BLaER1 treated with 17β-estradiol and CSF1 and Interleukin-3, amounts not matched to agents 10 nM and 100 nM (cell line): ENCODE measurements around the gene TJP1.

Experiments
- H3K27ac ChIP-seq, 11 experiments: shearing (Covaris generic); formaldehyde crosslinking; 2 replicates each; pipeline ENCODE4 v1.8.1; 2022
- H3K27me3 ChIP-seq, 11 experiments: shearing (Covaris generic); formaldehyde crosslinking; 2 replicates each; pipeline ENCODE4 v1.8.1; 2022
- H3K36me3 ChIP-seq, 11 experiments: shearing (Covaris generic); formaldehyde crosslinking; 2 replicates each; pipeline ENCODE4 v1.8.1; 2022
- H3K4me1 ChIP-seq, 10 experiments: shearing (Covaris generic); formaldehyde crosslinking; 2 replicates each; pipeline ENCODE4 v1.8.1; 2022
- H3K4me2 ChIP-seq, 11 experiments: shearing (Covaris generic); formaldehyde crosslinking; 2 replicates each; pipeline ENCODE4 v1.8.1; 2022
- H3K4me3 ChIP-seq, 10 experiments: shearing (Covaris generic); formaldehyde crosslinking; 2 replicates each; pipeline ENCODE4 v1.8.1; 2022
- H3K9ac ChIP-seq, 11 experiments: shearing (Covaris generic); formaldehyde crosslinking; 2 replicates each; pipeline ENCODE4 v1.8.1; 2022
- H3K9me3 ChIP-seq, 11 experiments: shearing (Covaris generic); formaldehyde crosslinking; replicated peaks in 1 of 11; 2 replicates each; pipeline ENCODE4 v1.8.1; 2022
- H4K20me1 ChIP-seq, 11 experiments: shearing (Covaris generic); formaldehyde crosslinking; 2 replicates each; pipeline ENCODE4 v1.8.1; 2022
- Cebpa-rat ChIP-seq, 11 experiments: shearing (Covaris generic); IDR thresholded peaks; 2 replicates each; pipeline ENCODE4 v1.8.1; 2022

The TJP1 gene

GRCh38 chr15:29822100-29822683 is at the start of gene TJP1:
TSS of gene TJP1 (minus strand) at chr15:29822468. CDS start at chr15:29822028, 440 bp downstream.
- Histone ChIP-seq H3K27ac (no peak within 1 kb of the TSS), H3K4me2 (peak within 1 kb of the TSS in 7 of 11 experiments; percentile 6 to 66 (median 31); a peak in 10 of 22 replicates), H3K36me3 (no peaks in the 10 kb centered on the region), H3K4me3 (peak within 1 kb of the TSS in 2 of 10 experiments; percentile 31 to 34; a peak in 1 of 20 replicates), H3K4me1 (peaks cover 0 to 10% (median 0%) of the 10 kb centered on the region in 10 experiments; a peak in 4 of 20 replicates), H3K9ac (no peak within 1 kb of the TSS), H4K20me1 (peaks cover 8 to 58% (median 40%) of the 10 kb centered on the region in 11 experiments; a peak in 19 of 22 replicates), H3K9me3 (peaks cover 8 to 26% (median 15%) of the 10 kb centered on the region in 11 experiments), H3K27me3 (peaks cover 88 to 100% (median 97%) of the 10 kb centered on the region in 11 experiments)
- no peak for TF ChIP-seq Cebpa-rat (IDR thresholded peaks at IDR 0.05)

- Histone ChIP-seq H3K36me3 (no peaks in the 10 kb centered on the region), H3K9me3 (no peaks in the 10 kb centered on the region; a peak in 1 of 22 replicates), H3K4me2 (peak overlapping the region in 2 of 11 experiments; percentile 1 to 2; a peak in 2 of 22 replicates), H3K4me3 (no peak overlapping the region), H3K4me1 (no peaks in the 10 kb centered on the region), H3K9ac (no peak overlapping the region), H4K20me1 (no peaks in the 10 kb centered on the region), H3K27me3 (peaks cover 0 to 30% (median 0%) of the 10 kb centered on the region in 11 experiments; a peak in 3 of 22 replicates), H3K27ac (no peak overlapping the region)
- no peak for TF ChIP-seq Cebpa-rat (IDR thresholded peaks at IDR 0.05)
Measured at GRCh38 chr15:29871401-29871800, 49.1 kb upstream of the TJP1 start.

DNA sequence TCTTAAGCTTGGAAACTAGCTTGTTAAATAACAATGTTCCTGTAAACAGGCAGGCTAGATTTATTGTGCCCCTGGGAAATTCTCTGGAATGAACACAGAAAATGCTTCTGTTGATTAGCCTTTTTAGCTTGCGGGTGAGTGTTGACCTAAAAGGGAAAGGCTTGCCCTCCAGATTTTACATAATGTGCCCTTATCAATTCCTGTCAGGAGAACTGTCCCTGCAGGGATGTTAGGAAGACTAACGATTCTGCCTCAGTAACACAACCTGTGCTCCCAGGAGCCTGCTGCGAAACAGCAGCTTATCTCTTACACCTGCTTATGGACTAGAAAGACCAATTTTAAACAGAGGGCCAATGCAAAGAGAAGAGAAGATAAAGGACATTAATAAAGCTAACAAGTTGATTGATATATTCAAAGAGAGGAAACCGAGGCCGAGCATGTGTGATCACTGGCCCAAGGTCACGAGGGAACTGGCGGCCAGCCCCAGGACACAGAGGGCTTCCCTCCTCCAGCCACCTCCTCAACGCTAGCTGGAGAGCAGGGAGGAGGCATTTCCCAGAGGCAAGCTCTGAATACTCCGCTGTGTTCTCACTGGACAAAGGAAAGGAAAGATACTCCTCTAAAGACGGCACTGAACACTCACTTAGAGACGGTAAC is 48.4 kb upstream of the TJP1 start:
- TF ChIP-seq Cebpa-rat (IDR thresholded peaks at IDR 0.05): no peak
- Histone ChIP-seq H3K27ac (no peak overlapping the region), H3K4me3 (no peak overlapping the region), H3K9me3 (no peaks in the 10 kb centered on the region; a peak in 1 of 22 replicates), H3K4me2 (peak overlapping the region in 2 of 11 experiments; percentile 2 to 16; a peak in 2 of 22 replicates), H4K20me1 (no peaks in the 10 kb centered on the region), H3K9ac (no peak overlapping the region), H3K36me3 (no peaks in the 10 kb centered on the region), H3K4me1 (no peaks in the 10 kb centered on the region), H3K27me3 (peaks cover 0 to 36% (median 0%) of the 10 kb centered on the region in 11 experiments; a peak in 3 of 22 replicates)

DNA sequence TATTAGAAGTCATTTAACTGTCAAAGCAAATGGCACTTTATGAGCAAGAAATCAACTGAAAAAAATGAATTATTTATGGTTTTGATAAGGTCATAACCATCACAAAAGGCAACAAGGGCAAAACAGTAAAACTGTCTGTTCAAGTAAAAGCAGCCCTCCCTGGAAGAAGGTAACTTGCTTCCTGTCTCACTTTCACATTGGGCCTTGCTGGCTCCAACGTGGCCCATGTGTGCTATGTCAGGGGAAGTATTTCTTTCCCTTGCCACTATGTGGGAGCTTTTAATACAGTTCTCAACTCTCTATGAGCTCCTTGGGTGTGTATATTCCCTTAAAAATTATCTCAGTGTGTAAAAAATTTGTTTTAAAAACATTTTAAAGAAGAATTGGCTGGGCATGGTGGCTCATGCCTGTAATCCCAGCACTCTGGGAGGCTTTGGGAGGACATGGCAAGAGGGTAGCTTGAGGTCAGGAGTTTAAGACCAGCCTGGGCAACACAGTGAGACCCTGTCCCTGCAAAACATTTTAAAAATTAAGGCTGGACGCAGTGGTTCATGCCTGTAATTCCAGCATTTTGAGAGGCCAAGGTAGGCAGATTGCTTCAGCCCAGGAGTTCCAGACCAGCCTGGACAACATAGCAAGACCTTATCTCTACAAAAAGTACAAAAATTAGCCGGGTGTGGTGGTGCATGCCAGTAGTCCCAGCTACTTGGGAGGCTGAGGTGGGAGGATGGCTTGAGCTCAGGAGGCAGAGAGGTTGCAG is 45.2 kb upstream of the TJP1 start:
- Histone ChIP-seq H3K36me3 (no peaks in the 10 kb centered on the region), H3K4me1 (no peaks in the 10 kb centered on the region), H3K27ac (no peak overlapping the region), H3K4me2 (no peak overlapping the region), H3K27me3 (peaks cover 0 to 42% (median 0%) of the 10 kb centered on the region in 11 experiments; a peak in 4 of 22 replicates), H3K4me3 (no peak overlapping the region), H4K20me1 (no peaks in the 10 kb centered on the region), H3K9me3 (no peaks in the 10 kb centered on the region; a peak in 1 of 22 replicates), H3K9ac (no peak overlapping the region)
- no peak for TF ChIP-seq Cebpa-rat (IDR thresholded peaks at IDR 0.05)

DNA sequence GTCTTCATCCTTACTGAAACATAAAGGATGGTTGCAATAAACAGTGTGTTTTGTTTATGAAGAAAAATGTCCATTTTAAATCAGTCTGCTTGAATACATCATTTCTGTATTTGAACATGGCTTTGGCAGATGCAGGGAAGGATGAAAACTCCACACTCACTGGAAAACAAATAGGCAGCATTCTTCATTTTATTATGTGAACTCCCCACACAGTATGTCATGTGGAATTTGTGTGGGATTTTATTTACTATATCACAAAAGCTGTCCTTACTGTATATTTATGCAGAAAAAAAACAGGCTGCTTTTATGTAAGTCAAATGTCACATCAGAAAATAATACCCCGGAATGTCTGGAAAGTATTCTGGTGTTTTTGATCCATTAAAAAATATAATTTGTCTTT is 44.1 kb upstream of the TJP1 start:
- Histone ChIP-seq H3K27me3 (peaks cover 0 to 39% (median 0%) of the 10 kb centered on the region in 11 experiments; a peak in 4 of 22 replicates), H3K27ac (no peak overlapping the region), H3K4me2 (no peak overlapping the region), H3K4me3 (no peak overlapping the region), H3K9ac (no peak overlapping the region), H3K9me3 (no peaks in the 10 kb centered on the region; a peak in 1 of 22 replicates), H3K4me1 (no peaks in the 10 kb centered on the region), H3K36me3 (no peaks in the 10 kb centered on the region), H4K20me1 (no peaks in the 10 kb centered on the region)
- no peak for TF ChIP-seq Cebpa-rat (IDR thresholded peaks at IDR 0.05)

DNA sequence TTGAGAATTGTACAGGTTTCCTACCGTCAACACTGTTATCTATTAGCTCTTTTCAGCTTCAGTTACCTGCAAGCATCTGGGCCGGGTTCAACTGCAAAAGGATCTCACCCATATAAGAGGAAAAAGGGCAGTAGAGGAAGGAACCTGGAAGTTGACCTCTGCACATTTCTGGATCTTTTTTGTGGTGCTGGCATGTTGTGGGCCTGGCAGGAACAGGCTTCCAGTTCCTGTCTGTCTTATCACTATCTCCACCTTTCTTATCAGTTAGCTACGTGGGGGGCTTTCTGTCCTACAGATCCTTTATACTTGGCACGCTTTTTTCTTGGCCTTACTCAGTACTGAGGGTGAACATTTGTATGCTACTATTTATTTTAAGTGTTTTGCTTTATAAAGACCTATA is 42.2 kb upstream of the TJP1 start:
- H3K9me3 ChIP-seq: no peaks in the 10 kb centered on the region
- no peaks in the 10 kb centered on the region for H4K20me1 ChIP-seq
- TF ChIP-seq Cebpa-rat (IDR thresholded peaks at IDR 0.05): no peak
- peaks cover 0 to 46% (median 0%) of the 10 kb centered on the region in 11 experiments; a peak in 4 of 22 replicates for H3K27me3 ChIP-seq
- no peak overlapping the region for H3K9ac ChIP-seq
- H3K4me1 ChIP-seq: peaks cover 0 to 7% (median 5%) of the 10 kb centered on the region in 10 experiments; a peak in 10 of 20 replicates
- no peaks in the 10 kb centered on the region for H3K36me3 ChIP-seq
- H3K4me2 ChIP-seq: no peak overlapping the region
- no peak overlapping the region for H3K27ac ChIP-seq
- no peak overlapping the region for H3K4me3 ChIP-seq

DNA sequence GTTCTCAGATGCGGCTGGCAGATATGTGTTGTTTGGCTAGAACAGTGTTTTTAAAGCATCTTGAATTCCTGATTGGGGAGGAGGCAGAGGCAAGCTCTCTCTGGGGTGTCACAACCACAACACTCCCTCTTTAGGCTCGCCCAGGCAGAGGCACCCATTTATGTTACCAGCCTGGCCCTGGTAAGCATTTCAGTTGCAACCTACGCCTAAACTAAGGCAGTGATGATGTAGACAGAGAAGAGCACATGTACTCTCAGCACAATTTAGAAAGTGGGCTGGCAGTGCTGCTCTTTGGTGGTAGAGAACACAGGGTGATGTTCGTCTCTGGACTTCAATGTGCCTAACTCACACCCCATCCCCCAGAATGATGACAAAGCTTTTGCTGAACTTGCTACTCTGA is 41.2 kb upstream of the TJP1 start:
- TF ChIP-seq Cebpa-rat (IDR thresholded peaks at IDR 0.05): no peak
- no peaks in the 10 kb centered on the region for H3K36me3 ChIP-seq
- H3K4me2 ChIP-seq: no peak overlapping the region
- no peak overlapping the region for H3K27ac ChIP-seq
- H3K4me3 ChIP-seq: no peak overlapping the region
- H3K9me3 ChIP-seq: no peaks in the 10 kb centered on the region
- peaks cover 0 to 10% (median 8%) of the 10 kb centered on the region in 10 experiments; a peak in 10 of 20 replicates for H3K4me1 ChIP-seq
- H3K9ac ChIP-seq: no peak overlapping the region
- H4K20me1 ChIP-seq: no peaks in the 10 kb centered on the region
- peaks cover 0 to 47% (median 0%) of the 10 kb centered on the region in 11 experiments; a peak in 4 of 22 replicates for H3K27me3 ChIP-seq

DNA sequence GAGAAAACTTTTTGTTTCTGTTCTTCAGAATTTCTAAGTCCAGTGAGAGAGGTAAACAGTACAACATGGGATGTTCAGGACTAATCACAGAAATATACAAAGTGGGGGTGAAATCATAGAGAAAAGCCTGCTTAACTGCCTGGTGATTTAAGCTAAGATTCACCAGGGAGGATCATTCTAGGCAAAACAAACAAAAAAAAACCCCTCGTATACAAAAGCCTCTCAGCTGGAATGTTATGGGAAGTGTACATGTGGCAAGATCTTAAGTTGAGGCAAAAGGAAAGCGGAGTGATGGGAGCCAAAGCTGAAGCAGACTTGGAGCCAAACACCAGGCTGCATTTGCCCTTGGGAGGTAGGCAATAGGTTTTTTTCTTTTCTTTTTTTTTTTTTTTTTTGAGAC is 40.0 kb upstream of the TJP1 start:
- Histone ChIP-seq H3K36me3 (no peaks in the 10 kb centered on the region), H3K4me2 (no peak overlapping the region), H3K27ac (no peak overlapping the region), H3K9me3 (no peaks in the 10 kb centered on the region), H3K9ac (no peak overlapping the region), H3K4me3 (no peak overlapping the region), H3K27me3 (peaks cover 0 to 42% (median 0%) of the 10 kb centered on the region in 11 experiments; a peak in 4 of 22 replicates), H3K4me1 (peaks cover 0 to 12% (median 10%) of the 10 kb centered on the region in 10 experiments; a peak in 13 of 20 replicates), H4K20me1 (no peaks in the 10 kb centered on the region)
- TF ChIP-seq Cebpa-rat (IDR thresholded peaks at IDR 0.05): no peak

GRCh38 chr15:29860872-29861271 is 38.6 kb upstream of the TJP1 start:
- H3K4me1 ChIP-seq: peaks cover 0 to 14% (median 12%) of the 10 kb centered on the region in 10 experiments; a peak in 13 of 20 replicates
- H4K20me1 ChIP-seq: no peaks in the 10 kb centered on the region
- H3K9ac ChIP-seq: no peak overlapping the region
- no peaks in the 10 kb centered on the region for H3K36me3 ChIP-seq
- no peak overlapping the region for H3K27ac ChIP-seq
- H3K4me3 ChIP-seq: no peak overlapping the region
- no peak overlapping the region for H3K4me2 ChIP-seq
- peaks cover 0 to 35% (median 0%) of the 10 kb centered on the region in 11 experiments; a peak in 4 of 22 replicates for H3K27me3 ChIP-seq
- no peak for TF ChIP-seq Cebpa-rat (IDR thresholded peaks at IDR 0.05)
- H3K9me3 ChIP-seq: no peaks in the 10 kb centered on the region
